IMR-90 (cell line): ENCODE measurements around the gene SOCS6.

Experiments used
- BHLHE40 ChIP-seq: fragments of 150-350 bp; IDR thresholded peaks from 2 replicates; pipeline ENCODE4 v1.6.1; 2016; ENCODE audit warnings: mild to moderate bottlenecking, low read depth, low read length
- CEBPB ChIP-seq: IDR thresholded peaks from 2 replicates; pipeline ENCODE4 v1.6.1; 2012; ENCODE audit warnings: low read depth, low read length, improper control_type of control experiment
- CTCF ChIP-seq: conservative IDR thresholded peaks from 2 replicates; pipeline ENCODE4 v1.5.1; 2012; ENCODE audit warnings: mild to moderate bottlenecking, low read depth, low read length, improper control_type of control experiment
- NFE2L2 ChIP-seq: fragments of 150-350 bp; IDR thresholded peaks from 2 replicates; pipeline ENCODE4 v1.6.1; 2016; ENCODE audit warnings: low read depth, mild to moderate bottlenecking, low read length
- POLR2A ChIP-seq: IDR thresholded peaks from 2 replicates; pipeline ENCODE4 v1.6.1; 2012; ENCODE audit warnings: mild to moderate bottlenecking, low read depth, low read length
- RAD21 ChIP-seq: IDR thresholded peaks from 2 replicates; pipeline ENCODE4 v1.6.1; 2012; ENCODE audit warnings: low read length, improper control_type of control experiment
- RCOR1 ChIP-seq: IDR thresholded peaks from 2 replicates; pipeline ENCODE4 v1.6.1; 2012; ENCODE audit warnings: mild to moderate bottlenecking, low read length, improper control_type of control experiment; ENCODE audit not compliant: insufficient replicate concordance
- RFX5 ChIP-seq: IDR thresholded peaks from 2 replicates; pipeline ENCODE4 v1.8.0; 2012; ENCODE audit warnings: low read depth, mild to moderate bottlenecking, low read length, moderate library complexity
- USF2 ChIP-seq: fragments of 150-350 bp; IDR thresholded peaks from 2 replicates; pipeline ENCODE4 v1.6.1; 2017; ENCODE audit warnings: mild to moderate bottlenecking, antibody characterized with exemption, low read length, low read depth

- TF ChIP-seq CTCF (no peak), POLR2A (no peak), USF2 (no peak), RAD21 (no peak), NFE2L2 (no peak), RFX5 (no peak), RCOR1 (no peak), CEBPB (no peak), BHLHE40 (no peak)
Measured at GRCh38 chr18:70365361-70365760, 76.5 kb downstream of the SOCS6 start.
